ENCODE data around the gene EHMT1.
"Not testable (repeated sequence)": the region's sequence is repeated elsewhere in the genome, so short reads cannot be mapped to it uniquely, and the experiment has no call there.

The EHMT1 gene

GRCh38 chr9:137725598-137725997 is 106.8 kb downstream of the EHMT1 start:
- Histone ChIP-seq H2BK15ac (ENCODE audit: low read depth, poor library complexity, severe bottlenecking) (no peak overlapping the region), H2BK5ac (ENCODE audit: low read depth, low read length, poor library complexity, severe bottlenecking) (no peak overlapping the region), H3K4ac (ENCODE audit: low read depth in 1 of 2, low read length in 2 of 2) (no peak overlapping the region), H3K4me3 (ENCODE audit: insufficient read depth in 1 of 2, low read depth in 1 of 2, low read length in 2 of 2) (no peak overlapping the region), H3K18ac (ENCODE audit: low read depth in 1 of 2, low read length in 2 of 2) (no peak overlapping the region), H3K9ac (ENCODE audit: low read length) (no peak overlapping the region), H3K27ac (ENCODE audit: low read length, poor library complexity, severe bottlenecking) (no peak overlapping the region), H3K4me1 (ENCODE audit: control insufficient read depth, insufficient read depth, low read depth, low read length) (peaks cover 23% of the 10 kb centered on the region), H3K14ac (ENCODE audit: low read length in 2 of 2) (no peak overlapping the region), H3K36me3 (ENCODE audit: control insufficient read depth in 1 of 2, insufficient read depth in 2 of 2, low read depth in 1 of 2, low read length in 2 of 2) (peaks cover 44 to 50% of the 10 kb centered on the region in 2 experiments), H4K8ac (ENCODE audit: low read length) (no peak overlapping the region), H3K27me3 (ENCODE audit: control insufficient read depth in 1 of 2, insufficient read depth in 1 of 2, low read length in 2 of 2) (no peaks in the 10 kb centered on the region), H3K4me2 (ENCODE audit: low read length, poor library complexity, severe bottlenecking) (no peak overlapping the region), H3K23ac (ENCODE audit: low read length in 2 of 2) (no peak overlapping the region), H2BK12ac (ENCODE audit: low read length in 2 of 2) (no peak overlapping the region), H4K91ac (ENCODE audit: low read length) (no peak overlapping the region), H3K9me3 (ENCODE audit: control insufficient read depth, low read length) (no peaks in the 10 kb centered on the region), H3K79me1 (replicated peaks; ENCODE audit: low read length, poor library complexity, severe bottlenecking) (peaks cover 34% of the 10 kb centered on the region), H2AK5ac (ENCODE audit: low read length, severe bottlenecking) (no peak overlapping the region), H2AFZ (ENCODE audit: low read depth, low read length) (no peak overlapping the region), H2BK120ac (ENCODE audit: low read depth, low read length) (no peak overlapping the region)
- 96% methylated on average over 10 of the region's 10 CpGs for WGBS
- DNase-seq, result no peak

- H3K79me1 ChIP-seq (replicated peaks; ENCODE audit: low read length, poor library complexity, severe bottlenecking), result peaks cover 36% of the 10 kb centered on the region
- peaks cover 41 to 53% of the 10 kb centered on the region in 2 experiments for H3K36me3 ChIP-seq (ENCODE audit: control insufficient read depth in 1 of 2, insufficient read depth in 2 of 2, low read depth in 1 of 2, low read length in 2 of 2)
- H2BK5ac ChIP-seq (ENCODE audit: low read depth, low read length, poor library complexity, severe bottlenecking); H3K14ac ChIP-seq (ENCODE audit: low read length in 2 of 2); H2BK15ac ChIP-seq (ENCODE audit: low read depth, poor library complexity, severe bottlenecking); H3K9me3 ChIP-seq (ENCODE audit: control insufficient read depth, low read length); H3K4me2 ChIP-seq (ENCODE audit: low read length, poor library complexity, severe bottlenecking); H2BK120ac ChIP-seq (ENCODE audit: low read depth, low read length); DNase-seq; H3K27ac ChIP-seq (ENCODE audit: low read length, poor library complexity, severe bottlenecking); H4K8ac ChIP-seq (ENCODE audit: low read length); H3K23ac ChIP-seq (ENCODE audit: low read length in 2 of 2); H3K4me3 ChIP-seq (ENCODE audit: insufficient read depth in 1 of 2, low read depth in 1 of 2, low read length in 2 of 2); H3K9ac ChIP-seq (ENCODE audit: low read length); H2AFZ ChIP-seq (ENCODE audit: low read depth, low read length); H3K27me3 ChIP-seq (ENCODE audit: control insufficient read depth in 1 of 2, insufficient read depth in 1 of 2, low read length in 2 of 2); H4K91ac ChIP-seq (ENCODE audit: low read length); H2AK5ac ChIP-seq (ENCODE audit: low read length, severe bottlenecking); H2BK12ac ChIP-seq (ENCODE audit: low read length in 2 of 2); H3K4ac ChIP-seq (ENCODE audit: low read depth in 1 of 2, low read length in 2 of 2); H3K18ac ChIP-seq (ENCODE audit: low read depth in 1 of 2, low read length in 2 of 2): not testable (repeated sequence)
- 93% methylated on average over 5 of the region's 19 CpGs for WGBS
- H3K4me1 ChIP-seq (ENCODE audit: control insufficient read depth, insufficient read depth, low read depth, low read length), result peaks cover 23% of the 10 kb centered on the region
Measured at GRCh38 chr9:137726336-137726735, 107.5 kb downstream of the EHMT1 start.

GRCh38 chr9:137726764-137727163 is 108.0 kb downstream of the EHMT1 start:
- H2BK120ac ChIP-seq (ENCODE audit: low read depth, low read length), result no peak overlapping the region
- H4K91ac ChIP-seq (ENCODE audit: low read length), result no peak overlapping the region
- no peak overlapping the region for H3K18ac ChIP-seq (ENCODE audit: low read depth in 1 of 2, low read length in 2 of 2)
- H3K9me3 ChIP-seq (ENCODE audit: control insufficient read depth, low read length), result no peaks in the 10 kb centered on the region
- peaks cover 25% of the 10 kb centered on the region for H3K4me1 ChIP-seq (ENCODE audit: control insufficient read depth, insufficient read depth, low read depth, low read length)
- H4K8ac ChIP-seq (ENCODE audit: low read length), result no peak overlapping the region
- H3K4me3 ChIP-seq (ENCODE audit: insufficient read depth in 1 of 2, low read depth in 1 of 2, low read length in 2 of 2), result no peak overlapping the region
- H3K27ac ChIP-seq (ENCODE audit: low read length, poor library complexity, severe bottlenecking), result no peak overlapping the region
- H2BK12ac ChIP-seq (ENCODE audit: low read length in 2 of 2), result no peak overlapping the region
- no peak for DNase-seq
- no peak overlapping the region for H2BK5ac ChIP-seq (ENCODE audit: low read depth, low read length, poor library complexity, severe bottlenecking)
- H3K9ac ChIP-seq (ENCODE audit: low read length), result no peak overlapping the region
- H2AFZ ChIP-seq (ENCODE audit: low read depth, low read length), result no peak overlapping the region
- peaks cover 44 to 53% of the 10 kb centered on the region in 2 experiments for H3K36me3 ChIP-seq (ENCODE audit: control insufficient read depth in 1 of 2, insufficient read depth in 2 of 2, low read depth in 1 of 2, low read length in 2 of 2)
- H3K4me2 ChIP-seq (ENCODE audit: low read length, poor library complexity, severe bottlenecking), result no peak overlapping the region
- H2AK5ac ChIP-seq (ENCODE audit: low read length, severe bottlenecking), result no peak overlapping the region
- H3K4ac ChIP-seq (ENCODE audit: low read depth in 1 of 2, low read length in 2 of 2), result no peak overlapping the region
- H3K79me1 ChIP-seq (replicated peaks; ENCODE audit: low read length, poor library complexity, severe bottlenecking), result peaks cover 41% of the 10 kb centered on the region
- H3K23ac ChIP-seq (ENCODE audit: low read length in 2 of 2), result no peak overlapping the region
- H2BK15ac ChIP-seq (ENCODE audit: low read depth, poor library complexity, severe bottlenecking), result no peak overlapping the region
- H3K14ac ChIP-seq (ENCODE audit: low read length in 2 of 2), result no peak overlapping the region
- no peaks in the 10 kb centered on the region for H3K27me3 ChIP-seq (ENCODE audit: control insufficient read depth in 1 of 2, insufficient read depth in 1 of 2, low read length in 2 of 2)
- WGBS, result 83% methylated on average over 2 of the region's 2 CpGs

GRCh38 chr9:137727716-137728115 is 108.9 kb downstream of the EHMT1 start:
- Histone ChIP-seq H2BK5ac (ENCODE audit: low read depth, low read length, poor library complexity, severe bottlenecking) (no peak overlapping the region), H3K36me3 (ENCODE audit: control insufficient read depth in 1 of 2, insufficient read depth in 2 of 2, low read depth in 1 of 2, low read length in 2 of 2) (peaks cover 47 to 62% of the 10 kb centered on the region in 2 experiments), H3K23ac (ENCODE audit: low read length in 2 of 2) (no peak overlapping the region), H3K18ac (ENCODE audit: low read depth in 1 of 2, low read length in 2 of 2) (no peak overlapping the region), H3K4me3 (ENCODE audit: insufficient read depth in 1 of 2, low read depth in 1 of 2, low read length in 2 of 2) (no peak overlapping the region), H3K9me3 (ENCODE audit: control insufficient read depth, low read length) (no peaks in the 10 kb centered on the region), H3K79me1 (replicated peaks; ENCODE audit: low read length, poor library complexity, severe bottlenecking) (peaks cover 47% of the 10 kb centered on the region), H4K8ac (ENCODE audit: low read length) (no peak overlapping the region), H2BK12ac (ENCODE audit: low read length in 2 of 2) (no peak overlapping the region), H2BK120ac (ENCODE audit: low read depth, low read length) (no peak overlapping the region), H3K27ac (ENCODE audit: low read length, poor library complexity, severe bottlenecking) (no peak overlapping the region), H3K9ac (ENCODE audit: low read length) (no peak overlapping the region), H3K4ac (ENCODE audit: low read depth in 1 of 2, low read length in 2 of 2) (no peak overlapping the region), H2AFZ (ENCODE audit: low read depth, low read length) (no peak overlapping the region), H3K4me1 (ENCODE audit: control insufficient read depth, insufficient read depth, low read depth, low read length) (peaks cover 20% of the 10 kb centered on the region), H3K4me2 (ENCODE audit: low read length, poor library complexity, severe bottlenecking) (no peak overlapping the region), H2BK15ac (ENCODE audit: low read depth, poor library complexity, severe bottlenecking) (no peak overlapping the region), H3K27me3 (ENCODE audit: control insufficient read depth in 1 of 2, insufficient read depth in 1 of 2, low read length in 2 of 2) (no peaks in the 10 kb centered on the region), H3K14ac (ENCODE audit: low read length in 2 of 2) (no peak overlapping the region), H4K91ac (ENCODE audit: low read length) (no peak overlapping the region), H2AK5ac (ENCODE audit: low read length, severe bottlenecking) (no peak overlapping the region)
- DNase-seq, result no peak
